HG03432 (cell line): ENCODE measurements around the gene CSNK2B.
"Not testable (repeated sequence)": the region's sequence is repeated elsewhere in the genome, so short reads cannot be mapped to it uniquely, and the experiment has no call there.

Source experiments
- ATAC-seq: cut with Tn5 transposase; IDR thresholded peaks from one replicate; pipeline ENCODE4 v1.9.1; 2021; ENCODE audit warnings: mild to moderate bottlenecking, moderate library complexity; ENCODE audit not compliant: unreplicated experiment

The CSNK2B gene

DNA sequence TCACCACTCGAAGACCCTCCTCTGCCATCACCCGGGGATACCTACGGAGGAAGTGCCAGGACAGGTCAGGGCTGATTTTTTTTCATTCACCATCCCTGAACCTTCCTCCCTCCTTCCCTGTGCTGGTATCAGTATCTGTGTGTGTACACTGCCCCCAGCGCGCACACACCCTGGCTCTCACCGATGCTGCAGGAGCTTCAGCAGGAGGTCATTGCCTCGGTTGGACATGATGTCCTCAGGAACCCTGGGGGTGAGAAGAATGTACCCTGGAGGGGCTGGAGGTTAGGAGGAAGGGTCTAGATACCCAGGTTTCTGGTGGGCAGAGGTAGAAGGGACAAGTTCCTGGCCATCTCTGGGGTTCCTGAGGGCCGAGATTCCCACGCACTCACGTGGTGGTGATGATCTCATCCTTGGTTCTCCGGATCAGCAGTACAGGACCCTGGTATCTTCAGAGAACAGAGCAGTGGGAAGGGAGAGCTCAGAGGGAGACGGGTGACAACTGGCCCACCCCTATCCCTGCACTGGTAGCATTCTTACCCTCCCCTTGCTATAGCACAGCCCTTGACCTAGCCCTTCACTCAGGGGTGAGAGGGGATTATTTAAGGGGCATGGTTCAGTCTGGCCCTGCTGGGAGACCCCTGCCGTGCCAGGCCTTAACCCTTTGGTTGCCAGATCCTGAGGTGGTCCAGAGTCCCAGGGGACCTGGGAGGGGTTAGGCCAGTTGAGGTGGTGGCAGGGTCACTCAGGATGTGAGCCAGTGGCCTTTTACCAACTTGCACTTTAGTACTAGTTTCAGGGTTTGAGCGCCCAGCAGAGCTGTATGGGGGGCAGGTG is 22.2 kb downstream of the CSNK2B start:
- ATAC-seq = no peak

DNA sequence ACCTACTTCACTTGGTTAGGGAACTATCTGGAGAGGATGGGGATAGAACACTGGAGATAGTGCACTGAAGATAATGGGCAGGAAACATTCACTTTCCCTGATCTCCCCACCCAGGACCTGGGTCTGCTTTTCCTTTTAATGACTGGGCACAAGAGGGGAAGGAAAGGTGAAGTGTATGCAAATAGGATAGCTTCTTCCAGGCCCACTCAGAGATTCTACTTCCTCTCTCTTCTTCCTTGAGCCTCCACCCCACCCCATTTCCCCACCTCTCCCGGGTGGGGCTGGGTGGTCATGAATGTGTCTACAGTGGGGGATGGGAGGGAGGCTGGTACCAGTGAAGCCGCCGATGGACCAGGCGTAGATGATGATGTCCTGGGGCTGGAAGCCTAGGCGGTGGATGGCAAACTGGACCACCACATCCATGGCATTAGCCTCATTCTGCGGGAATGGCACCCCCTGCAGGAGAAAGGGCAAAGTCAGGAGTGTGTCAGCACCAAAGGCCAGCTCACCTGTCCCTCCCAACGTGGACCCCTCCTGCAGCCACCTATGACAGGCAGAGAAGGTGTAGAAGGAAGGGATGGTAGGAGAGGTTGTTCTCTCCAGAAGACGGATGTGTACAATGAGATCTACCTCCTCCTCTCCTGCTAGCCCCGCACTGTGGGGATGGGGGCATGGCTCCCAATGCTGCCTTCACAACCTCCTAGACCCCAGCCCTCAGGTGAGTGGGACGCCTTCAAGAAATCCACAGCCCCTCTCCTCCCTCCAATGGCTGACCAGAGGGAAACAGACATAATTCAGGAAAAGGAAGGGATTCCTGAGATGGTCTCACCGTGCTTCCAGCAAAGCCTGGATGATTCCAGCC is 23.6 kb downstream of the CSNK2B start:
- ATAC-seq = no peak

DNA sequence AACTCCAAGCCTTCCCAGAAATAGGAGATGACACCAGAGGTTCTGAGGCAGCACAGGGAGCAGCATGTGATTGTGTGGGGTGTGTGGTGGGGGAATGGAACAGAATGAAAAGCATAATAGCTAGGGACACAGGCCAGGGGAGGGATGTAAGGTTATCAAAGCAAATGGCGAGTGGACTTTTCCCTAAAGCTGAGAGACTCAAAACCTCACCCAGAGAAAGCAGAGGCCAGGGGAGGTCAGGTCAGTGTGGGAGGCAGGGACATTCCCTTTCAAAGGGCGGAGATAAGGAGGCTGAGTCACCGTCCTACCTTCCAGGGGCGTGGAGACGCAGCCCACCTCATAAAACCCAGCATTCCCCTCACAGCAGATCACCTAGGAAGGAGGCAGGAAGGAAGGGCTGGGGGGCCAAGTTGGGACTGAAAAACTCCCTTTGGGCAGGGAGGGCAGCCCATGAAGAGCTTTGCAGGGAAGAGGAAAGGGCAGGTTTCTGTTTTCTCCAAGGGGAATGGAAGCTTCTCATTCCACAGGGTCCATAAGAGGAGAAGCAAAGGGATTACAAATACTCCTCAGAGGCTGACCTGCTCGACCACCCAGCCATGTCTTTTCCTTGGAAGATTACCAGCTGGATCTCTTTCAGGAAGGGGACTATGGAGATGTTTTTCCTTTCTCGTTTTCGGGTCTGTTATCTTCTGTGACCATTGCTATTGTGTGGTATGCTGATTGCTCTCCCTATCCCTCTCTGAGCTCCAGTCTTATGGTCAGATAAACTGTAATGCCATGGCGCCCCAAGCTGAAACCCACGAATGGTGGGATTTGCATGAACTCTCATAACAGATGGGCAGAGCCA is 24.6 kb downstream of the CSNK2B start:
- ATAC-seq = no peak

DNA sequence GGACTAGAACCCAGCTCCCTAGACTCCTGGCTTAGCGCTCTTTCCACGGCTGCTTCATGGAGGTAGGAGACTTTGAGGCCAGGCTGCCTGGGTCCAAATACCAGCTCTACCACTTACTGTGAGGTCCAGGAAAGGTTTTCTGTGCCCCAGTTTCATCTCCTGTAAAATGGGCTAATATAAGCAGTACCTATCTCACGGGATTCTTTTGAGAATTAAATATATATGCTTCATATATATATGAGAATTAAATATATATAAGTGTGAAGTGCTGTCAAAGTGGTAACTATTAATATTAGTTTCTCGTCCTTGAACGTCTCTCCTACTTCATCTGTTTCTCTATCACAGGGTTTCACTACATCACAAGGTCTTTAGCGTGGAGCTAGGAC is 25.2 kb downstream of the CSNK2B start:
- ATAC-seq = no peak

DNA sequence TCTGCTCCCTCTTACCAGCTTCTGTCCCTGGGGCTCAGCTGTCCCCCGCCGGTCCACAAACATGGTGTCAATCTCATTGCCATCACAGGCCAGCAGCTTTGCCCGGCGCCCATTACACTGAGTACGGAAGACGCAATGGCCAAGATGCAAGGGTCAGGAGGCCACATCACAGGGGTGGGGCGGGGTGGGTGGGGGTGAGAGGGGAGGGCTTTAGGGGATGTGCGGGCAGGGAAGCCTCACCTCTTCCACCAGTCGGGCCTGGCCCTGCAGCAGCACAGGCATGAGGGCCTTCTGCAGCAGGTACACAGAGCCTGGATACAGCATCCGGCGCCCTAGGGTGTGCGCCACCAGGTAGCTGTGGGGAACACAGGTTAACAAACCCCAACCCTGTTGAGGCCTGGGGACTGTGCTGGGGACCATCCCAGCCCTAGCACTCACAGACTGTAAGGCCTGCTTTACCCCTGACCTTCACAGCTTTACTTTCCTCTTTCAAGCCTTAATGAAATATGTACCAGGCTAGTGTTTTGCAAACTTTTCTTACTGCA is 25.8 kb downstream of the CSNK2B start:
- ATAC-seq = no peak

DNA sequence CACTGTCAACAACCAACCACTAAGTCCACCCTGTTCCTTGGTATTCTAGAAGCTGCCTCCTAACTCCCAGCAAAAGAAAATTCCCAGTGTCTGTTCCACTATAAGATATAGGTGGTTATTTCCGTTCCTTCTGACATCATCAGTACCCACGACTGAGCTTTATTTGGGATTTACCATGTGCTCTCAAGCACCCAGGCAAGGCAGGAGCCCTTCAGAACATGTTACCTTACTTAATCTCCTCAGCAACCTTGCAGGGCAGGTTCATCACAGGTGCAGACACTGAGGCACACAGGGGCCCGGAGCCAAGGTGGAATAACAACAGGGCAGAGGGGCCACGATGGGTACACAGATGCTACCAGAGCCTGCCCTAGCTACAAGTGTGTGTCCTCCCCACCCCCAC is 26.5 kb downstream of the CSNK2B start:
- no peak for ATAC-seq

DNA sequence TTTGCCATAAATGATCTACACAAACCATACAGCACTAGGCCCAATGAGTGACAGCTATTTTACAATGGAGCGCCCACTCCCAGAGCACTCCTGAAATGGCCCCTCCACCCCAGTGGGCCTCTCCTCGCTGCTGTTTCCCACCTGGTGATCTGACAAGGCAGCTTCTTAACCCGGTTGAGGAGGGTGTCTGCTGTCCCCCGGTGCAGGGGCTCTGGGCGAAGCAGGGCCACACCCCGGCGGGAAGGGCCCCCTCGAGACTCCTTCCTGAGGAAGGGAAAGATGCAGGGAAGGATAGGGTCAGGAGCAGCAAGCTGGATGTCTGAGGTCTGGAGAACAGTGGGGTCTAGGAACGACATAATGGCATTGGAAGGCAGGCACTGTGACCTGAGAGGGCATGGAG is 27.0 kb downstream of the CSNK2B start:
- no peak for ATAC-seq

DNA sequence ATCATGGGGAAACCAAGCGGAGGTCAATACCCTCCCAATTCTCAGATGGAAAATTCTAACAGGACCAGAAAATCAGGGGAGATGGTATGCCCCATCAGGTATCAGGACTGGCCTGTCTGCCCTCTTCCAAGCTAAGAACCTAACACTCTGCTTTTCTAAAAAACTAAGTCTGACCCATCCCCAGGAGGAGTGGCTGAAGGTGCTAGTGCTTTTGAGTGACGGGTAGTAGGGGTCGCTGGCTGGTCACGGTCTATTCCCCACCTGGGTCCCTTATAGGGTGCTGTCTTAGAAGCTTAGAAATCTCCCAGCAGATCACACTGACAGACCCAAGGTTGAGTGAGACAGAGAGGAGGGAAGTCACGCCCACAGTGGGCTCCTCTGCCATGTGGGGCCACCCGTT is 27.7 kb downstream of the CSNK2B start:
- no peak for ATAC-seq

DNA sequence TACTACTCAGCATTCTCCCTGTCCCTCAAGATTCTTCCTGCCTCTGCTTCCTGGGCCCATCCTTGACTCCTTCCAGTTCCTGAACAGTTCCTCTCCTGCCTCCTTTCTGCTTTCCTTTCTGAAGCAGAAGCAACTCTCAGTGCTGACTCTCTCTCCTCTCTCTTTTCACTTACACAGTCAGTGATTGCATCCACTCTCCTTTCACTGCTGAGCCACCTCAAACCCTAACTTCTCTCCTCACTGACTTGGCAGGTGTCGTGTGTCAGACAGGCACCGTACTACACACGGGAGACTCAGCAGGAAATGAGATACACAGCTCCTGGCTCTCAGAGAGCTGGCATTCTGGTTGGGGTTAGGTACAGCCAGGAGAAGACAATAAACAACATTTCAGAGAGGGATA is 31.7 kb downstream of the CSNK2B start:
- no peak for ATAC-seq

DNA sequence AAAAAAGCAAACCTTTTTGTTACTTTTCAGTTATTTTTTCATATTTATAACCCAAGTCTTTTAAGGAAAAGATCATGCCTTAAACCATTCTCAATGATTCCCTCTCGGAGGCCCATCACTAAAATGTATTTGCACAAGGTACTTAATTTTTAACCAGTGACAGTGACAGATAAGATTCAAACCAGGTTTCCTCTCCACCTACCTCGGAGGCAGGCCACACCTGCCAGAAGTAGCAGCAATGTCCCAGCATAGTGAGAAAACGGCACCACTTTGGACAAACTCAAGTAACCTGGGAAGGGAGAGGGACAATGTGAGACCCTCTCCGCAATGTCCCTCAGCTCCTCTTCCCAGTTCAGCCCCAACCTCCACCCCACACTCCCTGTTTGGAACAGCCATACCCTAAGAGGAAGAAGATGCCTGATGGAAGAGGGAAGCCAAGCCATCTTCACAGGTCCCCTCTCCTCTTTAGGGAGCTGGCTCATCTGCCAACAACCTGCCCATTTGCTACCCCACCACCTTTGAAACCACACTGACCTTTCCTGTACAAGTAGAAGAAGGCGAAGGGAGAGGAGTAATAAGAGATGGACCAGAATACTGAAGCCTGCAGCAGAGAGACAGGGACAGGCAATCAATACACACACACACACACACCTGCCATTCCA is 35.0 kb downstream of the CSNK2B start:
- ATAC-seq = no peak

DNA sequence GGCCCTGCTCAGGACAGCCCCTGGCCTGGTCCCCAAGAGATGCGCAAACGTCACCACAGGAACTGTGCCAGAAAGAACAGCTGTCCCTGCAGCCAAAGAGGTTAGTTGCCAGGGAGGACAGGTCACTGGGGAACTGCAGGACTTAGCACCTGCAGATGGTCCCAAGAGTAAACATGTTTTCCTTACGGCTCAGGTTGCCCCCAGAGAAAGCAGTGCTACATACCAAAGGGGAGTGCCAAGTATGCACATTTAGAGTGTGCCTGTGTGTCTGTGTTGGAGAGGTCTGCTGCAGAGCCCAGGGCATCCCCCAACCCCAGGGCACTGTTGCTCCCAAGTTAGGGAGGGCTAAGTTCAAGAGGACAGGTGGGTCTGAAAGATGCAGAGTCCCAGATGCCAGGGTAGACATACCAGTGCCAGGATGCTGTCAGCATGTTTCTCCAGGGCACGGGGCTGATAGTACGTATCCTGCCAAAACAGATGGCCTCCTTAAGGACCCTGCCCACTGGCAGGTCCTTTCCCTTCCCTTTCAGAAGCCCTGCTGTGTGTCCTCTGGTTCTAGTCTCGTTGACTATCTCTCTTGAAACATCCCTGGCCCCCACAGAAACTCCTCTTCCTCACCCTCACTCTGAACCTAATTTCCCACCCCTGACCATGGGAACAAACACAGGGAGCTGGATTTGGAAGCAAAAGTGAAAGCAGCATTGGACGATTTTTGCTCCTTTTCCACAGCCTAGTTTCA is 36.0 kb downstream of the CSNK2B start:
- no peak for ATAC-seq

DNA sequence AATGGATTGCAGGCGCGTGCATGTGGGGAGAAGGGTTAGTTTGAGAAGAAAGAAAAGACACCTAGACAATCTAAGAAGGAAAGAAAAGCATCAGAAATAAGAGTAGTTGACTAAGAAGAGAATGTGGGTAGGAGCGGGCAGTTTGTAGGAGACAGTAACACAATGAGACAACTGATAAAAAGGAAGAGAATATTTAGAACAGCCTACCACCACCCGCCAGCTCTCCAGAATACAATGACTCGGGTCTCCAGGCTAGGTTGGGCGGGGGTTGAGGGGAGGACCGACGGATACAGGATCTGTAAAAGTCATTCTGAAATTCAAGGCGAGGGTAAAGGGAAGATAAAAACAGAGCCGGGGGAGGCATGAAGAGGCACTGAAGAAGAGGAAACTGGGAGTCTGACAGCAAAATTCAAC is 36.5 kb downstream of the CSNK2B start:
- ATAC-seq = peak; percentile 3

DNA sequence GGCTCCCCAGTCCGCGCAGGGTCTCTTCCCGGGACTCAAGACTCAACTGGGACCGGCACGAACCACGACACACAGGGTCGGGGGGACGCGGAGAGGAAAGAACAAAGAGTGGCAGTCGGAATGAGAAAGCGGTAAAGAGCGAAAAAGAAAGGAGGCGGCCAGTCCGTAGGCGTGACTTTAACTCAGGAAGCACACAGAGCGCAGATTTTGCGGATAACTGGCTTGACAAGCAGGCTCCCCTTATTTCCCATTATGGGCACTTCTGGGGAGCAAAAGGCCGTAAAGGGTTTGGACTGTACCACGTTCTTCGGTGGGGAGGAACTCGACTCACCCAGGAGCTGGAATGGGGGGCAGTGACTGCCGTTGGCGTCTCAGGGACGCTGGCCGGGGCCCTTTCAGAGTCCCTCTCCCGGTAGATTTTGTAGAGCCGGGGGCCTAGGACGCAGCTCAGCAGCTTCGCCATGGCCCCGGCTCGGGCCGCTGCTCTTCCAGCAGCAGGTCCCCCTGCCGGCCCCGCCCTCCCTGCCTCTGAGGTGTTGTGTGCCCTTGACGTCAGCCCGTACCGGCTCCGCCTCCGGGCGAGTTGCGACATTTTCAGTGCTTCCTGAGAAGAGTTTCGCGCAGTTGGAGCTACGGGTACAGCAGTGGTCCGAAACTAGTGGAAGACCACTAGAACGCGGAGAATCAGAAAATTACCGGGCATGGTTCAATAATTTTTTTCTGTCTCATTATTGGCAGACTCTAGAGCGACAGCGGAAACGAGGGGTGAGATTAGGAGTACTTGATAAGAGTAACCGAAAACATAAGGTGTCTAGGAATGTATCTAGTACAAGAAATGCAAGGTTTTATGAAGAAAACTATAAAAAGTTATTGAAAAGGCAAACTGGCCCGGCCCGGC is 37.2 kb downstream of the CSNK2B start, which contains the start of gene ABHD16A:
ABHD16A (minus strand) TSS at position 506 of the 898 bp plus-strand sequence; CDS start at position 463, 43 bp downstream.
- peak; percentile 88 for ATAC-seq

DNA sequence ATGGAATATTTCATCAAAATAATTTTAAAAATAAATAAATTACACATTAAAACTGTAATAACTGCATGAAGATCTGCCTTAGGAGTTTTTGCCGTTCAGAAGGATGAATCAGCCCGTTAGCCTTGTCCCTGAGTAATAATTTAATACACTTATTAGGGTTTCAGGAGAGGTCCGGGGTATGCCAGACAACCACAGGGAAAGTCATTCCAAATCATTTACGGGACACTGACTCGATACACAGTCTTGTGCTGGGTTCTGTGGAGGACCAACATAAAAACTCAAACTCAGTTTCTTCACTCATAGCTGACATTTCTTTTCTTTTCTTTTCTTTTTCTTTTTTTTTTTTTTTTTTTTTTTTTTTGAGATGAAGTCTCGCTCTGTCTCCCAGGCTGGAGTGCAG is 40.1 kb downstream of the CSNK2B start:
- ATAC-seq = no peak

DNA sequence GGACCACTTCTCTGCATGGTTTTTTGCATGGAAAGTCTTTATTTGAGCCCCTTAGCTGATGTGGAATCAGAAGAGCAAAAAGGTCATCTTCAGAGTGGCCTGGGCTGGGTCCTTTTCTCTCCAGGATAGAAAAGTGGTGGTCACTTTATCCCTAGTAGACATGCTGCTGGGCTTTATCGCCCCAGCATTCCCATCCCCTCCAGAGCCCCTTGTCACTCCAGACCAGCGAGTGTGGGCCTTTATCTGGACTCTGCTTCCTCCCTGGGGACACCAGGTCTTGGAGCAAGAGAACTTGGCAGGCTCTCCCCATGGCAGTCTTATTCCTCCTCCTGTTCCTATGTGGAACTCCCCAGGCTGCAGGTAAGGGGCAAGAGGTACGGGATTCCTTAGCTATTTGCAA is 40.7 kb downstream of the CSNK2B start, which contains the start of gene LY6G6F:
LY6G6F (plus strand) TSS at position 268 of the 400 bp plus-strand sequence; CDS start at position 309, 41 bp downstream.
- ATAC-seq = no peak

DNA sequence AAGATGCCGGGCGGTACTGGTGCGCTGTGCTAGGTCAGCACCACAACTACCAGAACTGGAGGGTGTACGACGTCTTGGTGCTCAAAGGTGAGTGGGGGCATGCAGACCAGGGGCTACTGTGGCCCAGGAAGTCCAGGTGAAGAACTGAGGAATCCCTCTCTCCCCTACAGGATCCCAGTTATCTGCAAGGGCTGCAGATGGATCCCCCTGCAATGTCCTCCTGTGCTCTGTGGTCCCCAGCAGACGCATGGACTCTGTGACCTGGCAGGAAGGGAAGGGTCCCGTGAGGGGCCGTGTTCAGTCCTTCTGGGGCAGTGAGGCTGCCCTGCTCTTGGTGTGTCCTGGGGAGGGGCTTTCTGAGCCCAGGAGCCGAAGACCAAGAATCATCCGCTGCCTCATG is 41.8 kb downstream of the CSNK2B start:
- ATAC-seq = no peak

DNA sequence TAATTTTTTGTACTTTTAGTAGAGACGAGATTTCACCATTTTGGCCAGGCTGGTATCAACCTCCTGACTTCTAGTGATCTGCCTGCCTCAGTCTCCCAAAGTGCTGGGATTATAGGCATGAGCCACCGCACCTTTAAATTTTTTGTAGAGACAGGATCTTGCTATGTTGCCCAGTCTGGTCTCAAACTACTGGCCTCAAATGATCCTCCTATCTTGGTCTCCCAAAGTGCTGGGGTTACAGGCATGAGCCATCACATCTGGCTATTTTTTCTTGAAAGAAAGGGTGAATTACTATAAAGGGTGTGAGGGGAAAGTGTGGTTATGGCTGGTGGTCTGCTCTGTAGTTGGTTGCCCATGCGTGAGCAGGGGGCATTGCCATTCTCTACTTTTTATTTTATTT is 42.3 kb downstream of the CSNK2B start:
- ATAC-seq = no peak

DNA sequence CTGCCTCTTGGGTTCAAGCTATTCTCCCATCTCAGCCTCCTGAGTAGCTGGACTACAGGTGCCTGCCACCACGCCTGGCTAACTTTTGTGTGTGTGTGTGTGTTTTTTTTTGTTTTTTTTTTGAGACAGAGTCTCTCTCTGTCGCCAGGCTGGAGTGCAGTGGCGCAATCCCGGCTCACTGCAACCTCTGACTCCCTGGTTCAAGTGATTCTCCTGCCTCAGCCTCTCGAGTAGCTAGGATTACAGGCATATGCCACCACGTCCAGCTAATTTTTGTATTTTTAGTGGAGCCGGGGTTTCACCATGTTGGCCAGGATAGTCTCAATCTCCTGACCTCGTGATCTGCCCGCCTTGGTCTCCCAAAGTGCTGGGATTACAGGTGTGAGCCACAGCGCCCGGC is 43.3 kb downstream of the CSNK2B start:
- ATAC-seq = not testable (repeated sequence)
